CD4-positive, alpha-beta T cell treated with Interferon alpha-2 for 1 hour (primary cell): Measurements from ENCODE around the gene COL26A1.

Experiments
- DNase-seq, 2 donors: peaks; one replicate each; pipeline ENCODE4 v3.0.0-alpha.2; 2020 to 2022

Gene COL26A1

GRCh38 chr7:101581891-101582290, 219.2 kb downstream of the COL26A1 start:
- no peak for DNase-seq

GRCh38 chr7:101582971-101583370, 220.3 kb downstream of the COL26A1 start:
- DNase-seq: no peak

GRCh38 chr7:101586078-101586905, 223.6 kb downstream of the COL26A1 start:
- no peak for DNase-seq

GRCh38 chr7:101586906-101587677, 224.4 kb downstream of the COL26A1 start:
- no peak for DNase-seq

GRCh38 chr7:101588131-101588935, 225.7 kb downstream of the COL26A1 start:
- no peak for DNase-seq

- DNase-seq: no peak
Observed at GRCh38 chr7:101589052-101589451, 226.4 kb downstream of the COL26A1 start.

- no peak for DNase-seq
Observed at GRCh38 chr7:101589976-101590662, 227.4 kb downstream of the COL26A1 start.

GRCh38 chr7:101590663-101591435, 228.2 kb downstream of the COL26A1 start:
- DNase-seq: no peak

GRCh38 chr7:101591504-101591903, 228.8 kb downstream of the COL26A1 start:
- no peak for DNase-seq

GRCh38 chr7:101593556-101593955, 230.9 kb downstream of the COL26A1 start:
- DNase-seq: no peak

- DNase-seq: no peak
Observed at GRCh38 chr7:101594790-101595189, 232.1 kb downstream of the COL26A1 start.

GRCh38 chr7:101595246-101595645, 232.6 kb downstream of the COL26A1 start:
- DNase-seq: no peak

GRCh38 chr7:101595766-101596537, 233.3 kb downstream of the COL26A1 start:
- DNase-seq: no peak

GRCh38 chr7:101596898-101597297, 234.2 kb downstream of the COL26A1 start:
- DNase-seq: no peak

- no peak for DNase-seq
Observed at GRCh38 chr7:101597941-101598340, 235.3 kb downstream of the COL26A1 start.

GRCh38 chr7:101598422-101598985, 235.8 kb downstream of the COL26A1 start:
- DNase-seq: no peak

- DNase-seq: no peak
Observed at GRCh38 chr7:101598986-101599771, 236.5 kb downstream of the COL26A1 start.

GRCh38 chr7:101599787-101600186, 237.1 kb downstream of the COL26A1 start:
- no peak for DNase-seq

- DNase-seq: no peak
Observed at GRCh38 chr7:101602082-101602481, 239.4 kb downstream of the COL26A1 start.
